NCI-H82 (cell line): Measurements from ENCODE around the gene GARIN5B.

Experiments used
- DNase-seq: peaks from one replicate; lab custom pipeline; 2025; lab: John Stamatoyannopoulos, UW

Gene GARIN5B

DNA sequence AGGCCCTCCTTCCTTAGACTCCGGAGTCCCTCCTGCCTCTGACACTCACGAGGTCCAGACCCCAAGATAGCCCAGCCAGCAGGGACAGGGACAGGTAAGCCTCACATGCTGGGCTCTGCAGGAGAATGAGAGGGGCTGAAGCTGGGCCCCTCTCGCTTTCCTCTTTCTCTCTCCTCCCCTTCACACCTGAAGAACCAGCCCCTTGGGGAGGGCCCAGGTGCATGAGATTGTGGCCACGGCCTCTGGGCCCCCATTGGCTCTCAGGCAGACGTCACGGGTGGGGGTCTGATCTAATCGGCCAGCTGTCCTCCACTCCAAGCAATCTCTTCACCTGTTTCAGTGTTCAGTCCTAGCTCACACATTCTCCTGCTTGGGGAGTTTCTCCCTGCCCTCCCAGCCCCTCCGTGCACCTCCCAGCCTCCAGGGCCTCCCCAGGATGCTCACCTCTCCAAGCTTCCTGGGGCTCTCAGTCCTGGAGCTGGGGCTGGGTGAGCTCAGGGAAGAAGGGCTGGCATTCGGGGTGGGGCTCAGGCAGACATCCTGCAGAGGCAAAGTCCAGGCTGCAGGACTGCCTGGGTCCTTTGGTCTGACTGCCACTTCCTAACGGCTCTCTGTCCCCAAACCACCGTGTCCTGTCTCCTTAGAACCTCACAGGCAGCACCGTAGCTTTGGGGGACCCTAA is 40.7 kb downstream of the GARIN5B start:
- DNase-seq = no peak

DNA sequence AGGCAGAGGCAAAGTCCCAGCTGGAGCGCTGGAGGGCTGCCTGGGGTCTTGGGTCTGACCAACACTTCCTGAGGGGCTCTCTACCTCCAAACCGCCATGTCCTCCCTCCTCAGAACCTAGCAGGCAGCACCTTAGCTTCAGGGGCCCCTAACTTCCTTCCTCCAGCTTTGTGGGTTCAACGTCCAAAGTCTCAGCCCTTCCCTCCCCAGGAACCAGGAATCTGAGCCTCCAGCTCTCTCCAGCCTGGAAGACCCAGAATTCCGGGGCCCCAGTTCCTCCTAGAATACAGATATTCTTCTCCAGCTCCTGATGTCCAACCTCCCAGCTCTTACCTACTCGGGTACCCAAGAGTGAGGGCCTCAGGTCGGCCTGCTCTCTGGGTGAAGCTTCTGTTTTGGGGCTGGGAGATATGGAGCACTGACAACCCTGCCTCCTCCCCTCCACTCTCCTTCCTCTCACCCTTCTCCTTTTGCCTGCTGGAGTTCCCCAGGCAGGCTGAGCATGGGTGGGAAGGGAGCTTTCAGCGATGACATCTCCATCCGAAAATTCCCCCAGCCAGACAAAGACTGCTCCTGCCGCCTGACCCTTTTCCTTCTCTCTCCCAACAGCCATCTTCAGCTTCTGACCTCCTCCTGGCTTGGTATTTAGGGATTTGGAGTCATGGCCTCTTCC is 41.5 kb downstream of the GARIN5B start:
- DNase-seq = no peak

DNA sequence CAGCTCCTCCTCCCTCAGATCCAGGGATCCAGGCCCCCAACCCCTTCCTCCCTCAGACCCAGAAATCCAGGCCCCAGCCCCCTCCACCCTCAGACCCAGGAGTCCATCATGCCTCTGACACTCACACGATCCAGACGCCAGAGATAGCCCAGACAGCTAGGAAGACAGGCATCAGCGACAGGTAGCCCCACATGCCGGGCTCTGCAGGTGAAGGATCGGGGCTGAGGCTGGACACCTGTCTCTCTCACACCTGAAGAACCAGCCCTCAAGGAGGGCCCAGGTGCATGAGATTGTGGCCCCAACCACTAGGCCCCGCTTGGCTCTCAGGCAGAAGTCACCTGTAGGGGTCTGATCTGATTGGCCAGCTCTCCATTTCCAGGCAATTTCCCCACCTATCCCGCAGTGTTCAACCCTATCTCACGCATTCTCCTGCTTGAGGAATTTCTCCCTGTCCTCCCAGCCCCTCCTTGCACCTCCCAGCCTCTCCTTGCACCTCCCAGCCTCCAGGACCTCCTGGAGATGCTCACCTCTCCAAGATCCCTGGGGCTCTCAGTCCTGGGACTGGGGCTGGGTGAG is 42.1 kb downstream of the GARIN5B start:
- DNase-seq = no peak

DNA sequence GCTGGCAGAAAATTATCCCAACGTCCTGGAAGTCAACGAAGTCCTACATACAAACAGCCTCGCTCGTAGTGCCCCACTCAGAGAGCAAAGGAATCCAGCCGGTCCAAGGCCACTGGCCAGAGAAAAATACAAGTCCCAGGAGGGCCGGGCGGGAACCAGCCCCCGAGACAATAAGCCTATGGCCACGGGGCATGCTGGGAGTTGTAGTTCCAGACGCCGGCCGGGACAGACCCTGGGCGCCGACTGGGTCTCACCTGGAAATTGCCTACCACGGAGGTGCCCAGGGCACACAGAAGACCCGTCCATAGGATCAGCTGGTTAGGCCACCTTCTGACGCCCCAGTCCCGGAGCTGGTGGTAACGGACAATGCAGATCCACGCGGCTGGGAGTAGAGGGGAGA is 43.3 kb downstream of the GARIN5B start:
- peak; percentile 80 for DNase-seq

DNA sequence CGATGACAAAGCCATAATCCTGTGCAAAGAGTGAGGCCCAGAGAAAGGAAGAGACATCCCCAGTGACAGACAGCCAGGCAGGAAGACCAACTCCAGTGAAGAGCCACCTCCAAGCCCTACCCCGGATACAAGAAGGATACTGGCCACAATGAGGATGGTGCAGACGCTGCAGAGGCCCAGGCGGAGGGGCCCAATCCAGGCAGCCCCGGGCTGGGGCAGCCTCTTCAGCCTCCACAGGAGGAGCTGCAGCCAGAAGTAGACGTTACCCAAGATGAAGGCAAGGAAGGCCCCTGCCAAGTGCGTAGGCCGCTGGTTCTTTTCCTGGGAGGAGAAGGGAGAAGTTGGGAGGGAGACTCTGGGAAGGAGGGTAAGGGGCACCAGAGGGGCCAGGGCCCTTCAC is 46.4 kb downstream of the GARIN5B start:
- DNase-seq = no peak

DNA sequence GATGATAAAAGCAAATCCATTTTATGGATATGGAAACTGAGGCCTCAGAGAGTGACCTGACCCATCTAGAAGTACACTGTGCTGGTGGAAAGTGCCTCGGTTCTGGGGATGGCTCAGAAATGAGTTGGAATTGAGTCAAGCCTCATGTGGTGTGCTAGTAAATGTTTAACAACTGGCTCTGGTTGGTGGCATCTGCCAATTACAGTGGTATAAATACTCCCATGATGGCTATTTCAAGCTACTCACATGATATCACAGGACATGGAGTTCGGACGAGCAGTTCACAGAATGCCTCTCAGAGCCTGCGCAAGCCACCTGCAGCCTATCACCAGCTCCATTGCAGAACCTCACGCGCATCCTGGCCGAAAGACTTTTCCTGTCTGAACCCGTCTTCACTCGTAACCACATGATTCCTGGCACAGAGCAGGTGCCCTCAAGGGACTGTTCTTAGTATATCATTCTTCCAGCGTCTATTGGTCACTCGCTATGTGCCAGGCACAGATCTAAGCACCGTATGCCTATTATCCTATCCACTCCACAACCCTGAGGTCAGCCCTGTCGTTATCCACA is 47.0 kb downstream of the GARIN5B start:
- no peak for DNase-seq

DNA sequence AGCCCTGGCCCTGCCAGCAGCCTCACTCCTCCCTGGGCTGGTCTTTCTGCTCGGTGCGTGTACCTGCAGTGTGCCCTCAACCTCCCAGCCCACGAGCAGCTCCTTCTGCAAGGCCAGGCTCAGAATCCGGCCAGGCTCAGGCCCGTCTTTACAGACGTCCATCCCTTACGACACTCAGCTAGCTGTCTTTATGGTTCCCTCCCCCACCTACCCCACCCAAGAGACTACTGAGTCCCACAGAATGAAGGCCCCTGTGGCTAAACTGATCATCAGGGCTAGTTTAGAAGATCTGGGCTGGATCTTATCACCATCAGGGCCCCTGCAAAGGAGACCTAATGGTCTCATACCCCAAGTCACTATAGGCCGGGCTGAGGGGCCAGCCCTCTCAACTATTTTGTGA is 48.7 kb downstream of the GARIN5B start:
- DNase-seq = no peak

DNA sequence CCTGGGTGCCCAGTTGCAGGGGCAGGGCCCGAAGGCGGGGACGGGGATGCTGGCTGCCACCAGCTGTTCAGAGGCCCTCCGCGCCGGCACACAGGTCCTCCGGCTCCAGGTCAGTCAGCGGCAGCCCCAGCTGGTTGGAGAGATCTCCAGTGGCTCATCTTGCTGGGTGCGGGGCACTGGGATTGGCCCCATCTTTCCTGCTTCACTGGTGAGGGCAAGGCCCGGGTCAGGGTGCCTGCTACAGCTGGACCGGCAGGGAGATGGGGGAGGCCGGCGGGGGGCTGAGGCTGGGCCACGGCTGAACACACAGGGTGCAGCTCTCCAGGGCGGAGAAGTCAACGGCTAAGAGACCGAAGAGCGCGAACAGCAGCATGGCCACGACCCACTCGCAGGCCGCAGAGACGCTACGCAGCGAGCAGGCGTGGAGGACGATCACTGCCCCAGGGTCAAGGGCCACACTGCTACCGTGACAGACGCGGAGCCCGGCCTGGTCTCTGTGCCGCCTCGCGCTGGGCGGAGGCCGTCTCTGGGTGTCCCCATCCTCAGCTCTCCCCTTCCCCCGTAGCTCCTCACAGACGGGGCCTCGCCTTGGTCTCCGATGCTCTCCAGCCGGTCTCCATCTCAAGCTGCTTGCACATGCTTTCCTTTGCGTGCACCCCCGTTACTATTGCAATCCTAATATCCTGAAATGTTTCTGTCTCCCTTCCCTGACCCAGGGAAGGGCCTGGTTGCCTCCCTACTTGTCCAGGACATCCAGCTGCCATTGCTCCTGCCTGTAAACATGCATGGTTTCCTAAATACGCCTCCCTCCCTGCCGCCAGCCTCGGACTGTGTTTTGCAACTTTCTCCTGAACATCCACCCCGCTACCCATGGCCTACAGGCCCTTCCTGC is 50.2 kb downstream of the GARIN5B start:
- DNase-seq = no peak

DNA sequence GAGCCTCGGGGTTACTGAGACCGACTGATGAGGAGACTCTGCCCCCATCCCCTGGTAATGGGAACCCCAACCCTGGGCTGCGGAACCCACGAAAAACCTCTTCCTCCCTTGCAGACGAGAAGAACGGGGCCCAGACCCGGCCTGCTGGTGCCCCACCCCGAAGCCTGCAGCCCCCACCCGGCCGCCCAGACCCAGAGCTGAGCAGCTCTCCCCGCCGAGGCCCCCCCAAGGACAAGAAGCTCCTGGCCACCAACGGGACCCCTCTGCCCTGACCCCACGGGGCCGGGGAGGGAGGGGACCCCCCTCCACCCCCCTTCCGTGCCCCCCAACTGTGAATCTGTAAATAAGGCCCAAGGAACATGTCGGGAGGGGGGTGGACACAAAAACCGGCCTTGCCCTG is 51.3 kb downstream of the GARIN5B start:
- DNase-seq = no peak

DNA sequence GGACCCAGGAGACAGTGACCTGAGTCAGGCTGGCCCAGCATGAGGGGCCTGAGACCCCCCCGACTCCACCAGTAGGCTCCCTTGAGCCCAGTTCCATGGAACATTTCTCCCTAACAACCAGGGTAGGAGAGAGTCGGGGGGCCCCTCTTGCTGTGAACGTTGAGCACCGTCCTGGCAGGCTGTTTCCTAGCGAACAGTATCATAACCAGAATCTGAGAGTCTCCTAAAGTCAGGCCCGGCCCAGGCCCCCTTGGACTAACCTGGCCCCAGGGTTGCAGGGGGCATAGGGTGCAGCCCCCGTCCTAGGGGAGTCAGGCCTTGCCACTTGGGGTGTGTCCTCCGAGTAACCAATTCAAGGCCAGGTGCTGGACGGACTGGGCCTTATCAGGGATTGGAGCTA is 51.7 kb downstream of the GARIN5B start:
- no peak for DNase-seq

DNA sequence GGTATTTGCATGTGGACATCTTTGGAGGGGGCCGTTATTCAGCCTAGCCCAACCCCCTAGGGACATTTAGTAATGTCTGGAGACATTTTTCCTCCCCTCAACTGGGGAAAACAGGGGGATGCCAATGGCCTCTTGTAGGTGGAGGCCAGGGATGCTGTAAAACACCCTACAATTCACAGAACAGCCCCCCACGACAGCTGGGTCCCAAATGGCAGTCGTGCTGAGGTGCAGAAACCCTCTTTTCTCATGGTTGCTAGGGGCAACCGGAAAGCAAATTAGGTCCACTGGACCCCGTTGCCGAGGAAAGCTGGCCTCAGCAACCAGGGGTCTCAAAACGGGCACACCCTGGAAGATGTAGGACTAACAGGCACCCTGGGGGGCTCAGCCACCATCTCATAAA is 52.6 kb downstream of the GARIN5B start:
- DNase-seq = no peak

DNA sequence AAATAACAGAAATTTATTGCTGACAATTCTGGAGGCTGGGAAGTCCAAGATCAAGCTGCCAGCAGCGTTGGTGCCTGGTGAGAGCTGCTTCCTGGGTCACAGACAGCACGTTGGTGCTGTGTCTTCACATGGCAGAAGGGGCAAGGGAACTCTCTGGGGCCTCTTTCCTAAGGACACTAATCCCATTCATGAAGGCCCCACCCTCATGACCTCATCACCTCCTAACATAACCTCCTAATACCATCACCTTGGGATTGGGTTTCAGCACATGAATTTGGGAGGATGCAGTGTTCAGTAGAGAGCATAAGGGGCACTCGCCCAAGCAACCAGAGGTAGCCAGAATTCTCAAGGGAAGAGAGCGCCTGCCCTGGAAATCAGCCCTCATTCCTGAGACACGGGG is 53.6 kb downstream of the GARIN5B start:
- DNase-seq = peak; percentile 52

DNA sequence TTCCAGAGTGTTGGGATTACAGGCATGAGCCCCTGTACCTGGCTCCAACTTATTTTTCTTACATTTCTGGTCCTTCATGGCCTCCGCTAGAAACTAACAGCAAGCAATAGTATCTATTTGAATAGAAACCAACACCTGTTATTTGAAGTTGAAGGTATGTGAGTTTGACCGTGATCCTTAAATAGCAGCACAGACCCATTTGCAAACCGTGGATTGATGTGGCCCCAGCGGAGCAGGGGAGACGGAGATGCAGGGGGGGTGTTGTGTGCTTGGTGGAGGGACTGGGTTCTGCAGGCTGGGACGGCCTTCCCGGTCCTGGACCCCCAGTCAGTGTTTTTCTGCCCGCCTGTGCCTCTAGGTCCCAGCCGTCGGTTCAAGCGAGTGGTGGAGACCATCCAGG is 54.8 kb downstream of the GARIN5B start:
- no peak for DNase-seq

DNA sequence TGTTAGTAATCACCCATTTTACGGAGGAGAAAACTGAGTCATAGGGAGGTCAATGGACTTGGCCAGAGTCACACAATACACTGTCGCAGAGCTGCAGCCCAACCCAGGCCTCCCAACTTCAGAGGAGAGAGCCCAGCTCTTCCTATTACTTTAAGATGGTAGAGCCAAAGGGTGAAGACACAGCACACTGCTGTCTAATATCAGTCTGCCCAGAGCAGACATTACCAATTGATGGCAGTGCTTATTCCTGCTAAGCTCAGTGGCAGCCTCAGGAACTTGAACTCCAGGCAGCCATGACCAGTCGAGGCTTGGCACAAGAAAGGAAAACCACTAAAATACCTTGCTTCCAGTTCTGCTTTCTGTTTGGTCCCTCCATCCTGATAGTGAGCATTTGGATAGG is 56.3 kb downstream of the GARIN5B start:
- no peak for DNase-seq

DNA sequence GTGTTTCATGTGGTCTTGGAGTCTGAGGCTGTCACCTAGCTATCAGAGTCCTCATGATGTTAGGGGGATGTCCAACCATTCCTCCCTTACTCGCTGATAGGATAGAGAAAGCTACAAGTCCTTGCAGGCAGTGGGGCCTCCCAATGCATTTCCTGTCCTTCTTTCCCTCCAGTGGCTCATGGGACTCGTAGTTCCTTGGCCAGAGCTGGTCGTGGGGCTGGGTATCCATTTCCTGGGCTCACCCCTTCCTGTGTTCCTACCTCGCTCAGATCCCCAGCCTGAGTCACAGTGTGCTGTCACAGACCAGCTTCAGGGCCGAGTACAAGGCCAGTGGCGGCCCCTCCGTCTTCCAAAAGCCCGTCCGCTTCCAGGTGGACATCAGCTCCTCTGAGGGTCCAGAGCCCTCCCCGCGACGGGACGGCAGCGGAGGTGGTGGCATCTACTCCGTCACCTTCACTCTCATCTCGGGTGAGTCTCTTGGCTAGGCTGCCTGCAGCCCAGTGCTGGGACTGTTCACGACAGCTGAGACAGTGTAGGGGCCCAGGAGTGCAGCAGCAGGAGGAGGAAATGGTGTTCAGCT is 57.0 kb downstream of the GARIN5B start:
- no peak for DNase-seq

DNA sequence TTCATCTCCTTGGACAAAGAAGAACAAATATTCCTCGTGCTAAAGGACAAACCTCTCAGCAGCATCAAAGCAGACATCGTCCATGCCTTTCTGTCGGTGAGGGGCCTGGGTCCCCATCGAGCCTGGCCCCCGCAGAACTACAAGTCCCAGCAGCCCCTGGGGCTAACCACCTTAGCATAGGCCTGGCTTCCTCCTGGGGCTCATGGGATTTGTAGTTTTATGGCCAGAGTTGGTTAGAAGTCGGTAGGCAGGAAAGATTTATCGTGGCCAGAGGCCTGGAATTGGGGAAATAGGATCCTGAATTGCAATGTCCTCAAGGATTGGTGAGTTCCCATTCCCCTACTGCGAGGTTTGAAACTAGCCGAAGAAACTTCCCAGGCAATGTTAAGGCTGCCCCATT is 57.6 kb downstream of the GARIN5B start:
- DNase-seq = peak; percentile 83

DNA sequence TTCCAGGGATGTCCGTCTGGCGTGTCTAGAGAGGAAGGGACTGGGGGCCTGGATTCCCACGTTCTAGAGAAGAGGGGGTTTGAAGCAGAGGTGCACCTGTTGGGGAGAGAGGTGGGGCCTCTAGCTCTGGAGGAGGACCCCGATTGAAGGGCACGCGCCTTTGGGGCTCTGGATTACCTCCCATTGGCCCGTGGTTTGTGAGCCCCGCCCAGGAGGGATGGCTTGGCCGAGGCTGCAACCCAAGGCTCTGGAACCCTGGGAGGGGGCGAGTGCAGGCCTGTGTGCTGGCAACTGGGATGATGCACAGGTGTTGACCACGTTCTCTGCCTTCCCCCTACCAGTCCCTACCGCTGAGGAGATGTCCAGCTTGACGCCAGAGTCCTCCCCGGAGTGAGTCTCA is 58.1 kb downstream of the GARIN5B start:
- DNase-seq = no peak
